AG04449 (cell line): Measurements from ENCODE around the gene ARNT2.
"Not testable (repeated sequence)": the region's sequence is repeated elsewhere in the genome, so short reads cannot be mapped to it uniquely, and the experiment has no call there.

ENCODE experiments used
- CTCF ChIA-PET: fragments of 350-600 bp; formaldehyde crosslinking; extraction: SDS; loops from one replicate; lab custom pipeline; 2021; ENCODE audit warnings: antibody characterized with exemption; lab: Yijun Ruan, JAX
- POLR2A ChIA-PET: fragments of 400-600, 350-600 bp; formaldehyde crosslinking; extraction: SDS; loops from one replicate; lab custom pipeline; 2020; ENCODE audit warnings: antibody characterized with exemption, inconsistent platforms; lab: Yijun Ruan, JAX
- DNase-seq: peaks from one replicate; pipeline ENCODE4 v3.0.0-alpha.2; 2010; ENCODE audit warnings: low read depth, low spot score
- H3K4me3 ChIP-seq: 2 replicates; pipeline ENCODE4 v1.5.1; 2011; ENCODE audit warnings: low read depth, mild to moderate bottlenecking, control low read depth, low read length
- TF ChIP-seq, protein P1 (sequence below): IDR thresholded peaks from one replicate; pipeline ENCODE4 v1.5.1; 2011; ENCODE audit warnings: mild to moderate bottlenecking, moderate library complexity, low read length, control low read depth, inconsistent platforms; ENCODE audit not compliant: insufficient read depth; ENCODE audit errors: missing control alignments

The ARNT2 gene

DNA sequence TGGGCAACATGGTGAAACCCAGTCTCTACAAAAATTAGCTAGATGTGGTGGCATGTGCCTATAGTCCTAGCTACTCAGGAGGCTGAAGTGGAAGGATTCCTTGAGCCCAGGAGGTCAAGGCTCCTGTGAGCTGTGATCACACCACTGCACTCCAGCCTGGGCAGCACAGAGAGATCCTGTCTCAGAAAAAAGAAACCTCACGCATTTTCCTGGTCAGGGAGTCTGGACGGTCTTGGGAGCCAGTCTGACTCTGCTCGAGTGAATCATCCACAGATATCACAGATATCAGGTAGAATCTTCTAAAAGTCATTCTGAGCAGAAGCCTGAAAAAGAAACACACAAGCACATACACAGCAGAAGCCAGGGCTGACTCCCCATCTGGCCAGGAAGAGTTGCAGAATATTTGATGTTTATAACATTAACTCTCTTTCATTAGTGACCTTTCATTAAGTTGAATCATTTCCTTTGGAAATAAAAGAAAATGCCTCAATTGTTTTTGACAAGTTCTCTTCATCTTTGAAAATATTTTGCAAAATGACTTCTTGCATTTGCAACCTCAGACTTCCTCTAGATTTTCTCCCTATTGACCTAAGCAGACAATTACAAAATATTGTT, 234.5 kb downstream of the ARNT2 start:
- CTCF ChIA-PET = no interaction called here
- TF ChIP-seq, protein P1, sequence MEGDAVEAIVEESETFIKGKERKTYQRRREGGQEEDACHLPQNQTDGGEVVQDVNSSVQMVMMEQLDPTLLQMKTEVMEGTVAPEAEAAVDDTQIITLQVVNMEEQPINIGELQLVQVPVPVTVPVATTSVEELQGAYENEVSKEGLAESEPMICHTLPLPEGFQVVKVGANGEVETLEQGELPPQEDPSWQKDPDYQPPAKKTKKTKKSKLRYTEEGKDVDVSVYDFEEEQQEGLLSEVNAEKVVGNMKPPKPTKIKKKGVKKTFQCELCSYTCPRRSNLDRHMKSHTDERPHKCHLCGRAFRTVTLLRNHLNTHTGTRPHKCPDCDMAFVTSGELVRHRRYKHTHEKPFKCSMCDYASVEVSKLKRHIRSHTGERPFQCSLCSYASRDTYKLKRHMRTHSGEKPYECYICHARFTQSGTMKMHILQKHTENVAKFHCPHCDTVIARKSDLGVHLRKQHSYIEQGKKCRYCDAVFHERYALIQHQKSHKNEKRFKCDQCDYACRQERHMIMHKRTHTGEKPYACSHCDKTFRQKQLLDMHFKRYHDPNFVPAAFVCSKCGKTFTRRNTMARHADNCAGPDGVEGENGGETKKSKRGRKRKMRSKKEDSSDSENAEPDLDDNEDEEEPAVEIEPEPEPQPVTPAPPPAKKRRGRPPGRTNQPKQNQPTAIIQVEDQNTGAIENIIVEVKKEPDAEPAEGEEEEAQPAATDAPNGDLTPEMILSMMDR = no peak
- POLR2A ChIA-PET = no interaction called here
- H3K4me3 ChIP-seq = no peak overlapping the region
- no peak for DNase-seq

DNA sequence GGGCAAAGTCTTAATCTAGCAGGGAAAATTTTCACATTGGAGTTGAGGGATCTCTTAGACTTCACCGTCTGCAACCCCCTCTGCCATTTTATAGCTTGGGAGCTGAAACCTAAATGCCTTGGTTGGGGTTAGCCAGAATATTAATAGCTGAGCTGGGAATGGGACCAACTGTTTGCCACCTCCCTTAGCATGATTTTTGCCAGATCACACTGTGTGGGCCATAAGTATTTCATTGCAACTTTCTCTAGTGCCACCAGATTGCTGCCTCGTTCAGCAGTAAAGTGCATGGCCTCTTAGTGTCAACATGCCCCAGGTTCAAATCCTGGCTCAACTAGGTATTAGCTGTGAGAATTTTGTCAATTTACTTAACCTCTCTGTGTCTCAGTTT, 235.0 kb downstream of the ARNT2 start:
- POLR2A ChIA-PET = no interaction called here
- no peak overlapping the region for H3K4me3 ChIP-seq
- no peak for DNase-seq
- CTCF ChIA-PET = no interaction called here
- TF ChIP-seq, protein P1 = no peak

DNA sequence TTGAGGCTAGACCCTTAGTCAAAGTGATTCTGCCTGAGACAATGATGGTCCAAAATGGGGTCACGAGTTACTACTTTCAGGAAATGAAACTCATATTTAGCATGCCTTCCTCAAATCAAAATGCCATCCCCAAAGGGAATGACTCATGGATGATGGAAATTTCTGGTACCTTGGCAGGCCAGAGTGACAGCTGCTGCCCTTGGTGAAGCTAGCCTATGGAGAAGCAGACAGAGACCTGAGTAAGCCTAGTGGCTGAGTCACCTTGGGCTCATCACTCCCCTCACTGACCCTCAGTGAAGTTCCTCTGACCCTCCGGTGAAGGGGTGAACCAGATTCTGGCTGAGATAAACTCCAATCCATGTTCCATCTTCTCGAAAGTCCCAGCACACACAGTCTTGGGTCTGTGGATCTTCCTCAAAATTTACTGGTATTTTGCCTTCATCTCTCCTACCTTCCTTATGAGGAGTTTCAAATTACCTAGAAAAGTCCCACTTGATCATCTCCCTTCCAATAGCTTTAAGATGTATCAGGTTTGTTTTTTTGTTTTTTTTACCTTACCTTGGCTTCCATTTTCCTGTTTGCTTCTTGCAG, 236.4 kb downstream of the ARNT2 start:
- H3K4me3 ChIP-seq = no peak overlapping the region
- no peak for DNase-seq
- ChIA-PET POLR2A (no interaction called here), CTCF (interaction anchor here (1.0 to 2.7 kb wide), 2 partner anchors 19 to 22 kb away, joined by 3 to 10 read pairs; no protein-coding TSS in a partner anchor)
- TF ChIP-seq, protein P1 = no peak

DNA sequence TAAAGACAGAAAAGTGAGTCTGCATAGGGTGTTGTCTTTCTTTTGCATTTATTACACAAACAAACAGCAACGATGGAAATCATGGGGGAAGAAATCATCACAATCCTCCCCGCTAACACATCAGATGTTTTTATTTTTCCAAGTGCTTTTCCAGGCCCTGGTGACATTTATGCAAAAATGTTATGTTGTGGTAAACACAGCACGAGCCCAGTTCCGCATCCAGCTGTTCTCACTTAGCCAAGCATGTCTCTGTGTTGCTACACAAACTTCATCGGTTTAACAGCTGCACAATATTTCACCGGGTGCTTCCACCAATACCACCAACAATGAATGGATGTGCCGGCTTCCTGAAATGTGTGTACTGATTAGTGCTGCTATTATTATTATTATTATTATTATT, 237.2 kb downstream of the ARNT2 start:
- ChIA-PET POLR2A (no interaction called here), CTCF (interaction anchor here (1.0 to 2.7 kb wide), 2 partner anchors 19 to 22 kb away, joined by 3 to 10 read pairs; no protein-coding TSS in a partner anchor)
- TF ChIP-seq, protein P1 = no peak
- H3K4me3 ChIP-seq = no peak overlapping the region
- DNase-seq = no peak

DNA sequence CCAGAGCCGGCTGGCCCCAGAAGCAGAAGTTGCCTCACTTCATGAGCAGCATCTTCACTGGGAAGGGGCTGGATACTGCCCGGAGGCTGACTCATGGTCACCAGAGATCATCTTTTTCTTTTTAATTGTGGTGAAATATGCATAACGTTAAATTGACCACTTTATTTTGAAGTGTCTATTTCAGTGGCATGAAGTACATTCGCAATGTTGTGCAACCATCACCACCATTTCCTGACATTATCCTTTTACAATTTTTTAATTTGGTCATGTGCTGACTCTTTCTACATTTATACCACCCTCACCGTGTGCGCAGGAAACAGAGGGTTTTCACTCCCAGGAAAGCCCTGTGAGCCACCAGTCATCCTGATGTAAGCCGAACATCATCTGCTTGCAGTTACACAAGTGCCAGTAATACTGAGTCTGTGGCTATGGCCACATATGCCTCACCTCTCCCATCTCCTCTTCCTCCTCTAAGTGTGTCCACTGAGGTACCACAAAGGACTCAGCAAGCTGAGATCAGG, 239.3 kb downstream of the ARNT2 start:
- H3K4me3 ChIP-seq = no peak overlapping the region
- peak; percentile 26 for DNase-seq
- TF ChIP-seq, protein P1 = no peak
- ChIA-PET CTCF (no interaction called here), POLR2A (no interaction called here)

DNA sequence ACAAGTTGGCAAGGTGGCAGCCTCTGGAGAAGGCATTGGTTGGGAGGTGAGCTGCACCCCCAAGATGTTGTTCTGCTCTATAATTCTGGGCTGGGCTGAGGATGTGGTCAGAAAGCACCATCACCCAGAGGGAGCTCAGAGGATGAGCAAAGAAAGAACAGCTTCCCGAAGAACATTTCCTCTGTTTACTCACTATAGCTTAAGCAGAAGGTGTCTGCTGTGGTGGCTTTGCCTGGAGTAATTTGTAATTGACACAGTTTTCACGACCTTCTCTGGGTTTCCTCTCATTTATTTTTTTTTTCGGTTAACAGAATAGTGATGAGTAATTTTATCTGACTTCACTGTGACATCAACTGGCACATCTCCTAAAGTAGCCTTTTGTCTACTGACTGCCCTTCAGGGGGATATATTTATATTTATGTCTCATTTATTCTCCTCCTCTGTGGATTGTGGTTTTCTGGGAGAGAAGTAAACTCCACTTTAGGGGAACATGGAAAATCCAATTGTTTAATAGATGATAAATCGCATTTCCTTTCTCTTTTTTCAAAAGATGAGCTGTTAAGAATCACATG, 241.4 kb downstream of the ARNT2 start:
- TF ChIP-seq, protein P1 = no peak
- ChIA-PET CTCF (interaction anchor here (1.0 kb wide), 1 partner anchor 134 kb away, joined by 3 read pairs; the partner anchor contains the start of gene CEMIP), POLR2A (interaction anchor here (0.6 kb wide), 1 partner anchor 28 kb away, joined by 3 read pairs; no protein-coding TSS in a partner anchor)
- DNase-seq = no peak
- no peak overlapping the region for H3K4me3 ChIP-seq

DNA sequence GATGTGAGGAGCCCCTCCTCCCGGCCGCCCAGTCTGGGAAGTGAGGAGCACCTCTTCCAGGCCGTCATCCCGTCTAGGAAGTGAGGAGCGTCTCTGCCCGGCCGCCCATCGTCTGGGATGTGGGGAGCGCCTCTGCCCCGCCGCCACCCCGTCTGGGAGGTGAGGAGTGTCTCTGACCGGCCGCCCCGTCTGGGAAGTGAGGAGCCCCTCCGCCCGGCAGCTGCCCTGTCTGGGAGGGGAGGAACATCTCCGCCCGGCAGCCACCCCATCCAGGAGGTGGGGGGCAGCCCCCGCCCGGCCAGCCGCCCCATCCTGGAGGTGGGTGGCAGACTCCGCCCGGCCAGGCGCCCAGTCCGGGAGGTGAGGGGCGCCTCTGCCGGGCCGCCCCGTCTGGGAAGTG, 243.2 kb downstream of the ARNT2 start:
- H3K4me3 ChIP-seq, POLR2A ChIA-PET, DNase-seq, CTCF ChIA-PET: not testable (repeated sequence)
